GM23338 (cell line): ENCODE data around the gene PRPSAP2. TPM values are rescaled to one million over a fixed set of nuclear protein-coding genes. Genes with fewer than 3 reads are reported as not detected.

Experiments
- ATAC-seq: fragments of 200-7000 bp; cut with Tn5 transposase; 3 replicates; pipeline ENCODE4 v1.9.1; 2020
- DNase-seq: peaks from one replicate; pipeline ENCODE4 v3.0.0-alpha.2; 2015; ENCODE audit warnings: low spot score
- H2AFZ ChIP-seq: fragments of 200-600 bp; sonication (generic); 2 replicates; pipeline ENCODE4 v1.8.0; 2016; ENCODE audit warnings: antibody characterized with exemption, mild to moderate bottlenecking, moderate library complexity
- H3F3A ChIP-seq: fragments of 200-600 bp; sonication (generic); replicated peaks from 2 replicates; pipeline ENCODE4 v1.8.0; 2017; ENCODE audit warnings: antibody characterized with exemption, mixed run types, low read depth
- H3K27ac ChIP-seq: fragments of 200-600 bp; sonication (generic); 2 replicates; pipeline ENCODE4 v1.6.1; 2016; ENCODE audit warnings: low read depth
- H3K27me3 ChIP-seq: fragments of 200-600 bp; sonication (generic); 2 replicates; pipeline ENCODE4 v1.8.0; 2016; ENCODE audit warnings: mild to moderate bottlenecking, mixed run types, moderate library complexity; ENCODE audit not compliant: insufficient read depth
- H3K36me3 ChIP-seq: fragments of 200-600 bp; sonication (generic); 2 replicates; pipeline ENCODE4 v1.8.0; 2016; ENCODE audit warnings: mild to moderate bottlenecking; ENCODE audit not compliant: insufficient read depth
- H3K4me1 ChIP-seq: fragments of 200-600 bp; sonication (generic); 2 replicates; pipeline ENCODE4 v1.8.0; 2016; ENCODE audit warnings: mild to moderate bottlenecking, moderate library complexity; ENCODE audit not compliant: insufficient read depth
- H3K4me2 ChIP-seq: fragments of 200-600 bp; sonication (generic); 2 replicates; pipeline ENCODE4 v1.7.1; 2017; ENCODE audit warnings: mixed run types
- H3K4me3 ChIP-seq: fragments of 200-600 bp; sonication (generic); 2 replicates; pipeline ENCODE4 v1.6.1; 2016; ENCODE audit warnings: mixed run types
- H3K79me2 ChIP-seq: fragments of 200-600 bp; sonication (generic); replicated peaks from 2 replicates; pipeline ENCODE4 v1.8.0; 2017; ENCODE audit warnings: mild to moderate bottlenecking; ENCODE audit not compliant: insufficient read depth
- H3K9me2 ChIP-seq: fragments of 200-600 bp; sonication (generic); 2 replicates; pipeline ENCODE4 v1.8.0; 2017; ENCODE audit not compliant: insufficient read depth
- H4K20me1 ChIP-seq: fragments of 200-600 bp; sonication (generic); replicated peaks from 2 replicates; pipeline ENCODE4 v1.8.0; 2017; ENCODE audit warnings: mild to moderate bottlenecking; ENCODE audit not compliant: insufficient read depth
- H3K27ac Mint-ChIP-seq: 2 replicates; pipeline ENCODE4 v1.8.0; 2020; ENCODE audit warnings: inconsistent platforms, mild to moderate bottlenecking, moderate library complexity, mixed read lengths
- H3K27me3 Mint-ChIP-seq: 3 replicates; pipeline ENCODE4 v1.8.0; 2022; ENCODE audit warnings: low read depth, mild to moderate bottlenecking, moderate library complexity, mixed read lengths, inconsistent platforms; ENCODE audit not compliant: insufficient read depth, poor library complexity
- H3K36me3 Mint-ChIP-seq: 3 replicates; pipeline ENCODE4 v1.8.0; 2021; ENCODE audit warnings: low read depth, mild to moderate bottlenecking, inconsistent platforms, moderate library complexity, mixed read lengths
- H3K4me1 Mint-ChIP-seq: 3 replicates; pipeline ENCODE4 v1.8.0; 2020; ENCODE audit warnings: mild to moderate bottlenecking, inconsistent platforms, mixed read lengths
- H3K4me3 Mint-ChIP-seq: 3 replicates; pipeline ENCODE4 v1.8.0; 2021; ENCODE audit warnings: moderate library complexity, mild to moderate bottlenecking, inconsistent platforms, mixed read lengths
- H3K9me3 Mint-ChIP-seq: 3 replicates; pipeline ENCODE4 v1.8.0; 2020; ENCODE audit warnings: moderate library complexity, mild to moderate bottlenecking, inconsistent platforms, mixed read lengths
- CREB1 ChIP-seq: fragments of 250-450 bp; sonication (Bioruptor Pico); IDR thresholded peaks from 2 replicates; pipeline ENCODE4 v1.5.0; 2020; ENCODE audit warnings: low read depth, mild to moderate bottlenecking, moderate library complexity
- ETS1 ChIP-seq: IDR thresholded peaks from 2 replicates; pipeline ENCODE4 v1.6.1; 2016; ENCODE audit warnings: antibody characterized with exemption
- EZH2 ChIP-seq: fragments of 200-600 bp; sonication (generic); IDR thresholded peaks from one replicate; pipeline ENCODE4 v1.8.0; 2017; ENCODE audit warnings: antibody characterized with exemption, mild to moderate bottlenecking, low read depth; ENCODE audit not compliant: unreplicated experiment
- EZH2phosphoT487 ChIP-seq: fragments of 200-600 bp; sonication (generic); IDR thresholded peaks from one replicate; pipeline ENCODE4 v1.8.1; 2018; ENCODE audit warnings: antibody characterized with exemption; ENCODE audit not compliant: unreplicated experiment
- JUNB ChIP-seq: IDR thresholded peaks from one replicate; pipeline ENCODE4 v1.6.1; 2016; ENCODE audit warnings: antibody characterized with exemption; ENCODE audit not compliant: unreplicated experiment
- POLR2AphosphoS5 ChIP-seq: IDR thresholded peaks from 2 replicates; pipeline ENCODE4 v1.6.1; 2016; ENCODE audit warnings: antibody characterized with exemption, low read depth
- REST ChIP-seq: IDR thresholded peaks from one replicate; pipeline ENCODE4 v1.6.1; 2018; ENCODE audit warnings: antibody characterized with exemption; ENCODE audit not compliant: unreplicated experiment
- STAT1 ChIP-seq: IDR thresholded peaks from one replicate; pipeline ENCODE4 v1.6.1; 2016; ENCODE audit warnings: antibody characterized with exemption; ENCODE audit not compliant: unreplicated experiment
- ZNF114 ChIP-seq: fragments of 250-450 bp; sonication (Bioruptor Pico); IDR thresholded peaks from 2 replicates; pipeline ENCODE4 v1.5.0; 2020; ENCODE audit warnings: mild to moderate bottlenecking, moderate library complexity
- ZNF331 ChIP-seq: fragments of 250-450 bp; sonication (Bioruptor Pico); IDR thresholded peaks from 2 replicates; pipeline ENCODE4 v1.5.0; 2020; ENCODE audit warnings: low read depth, mild to moderate bottlenecking, moderate library complexity
- ZNF462 ChIP-seq: fragments of 250-450 bp; sonication (Bioruptor Pico); IDR thresholded peaks from 2 replicates; pipeline ENCODE4 v1.5.0; 2020; ENCODE audit warnings: mild to moderate bottlenecking, moderate library complexity
- polyA plus RNA-seq: library from polyadenylated mRNA; unstranded; fragments of >200 nt; fragmentation: Nextera tagmentation; extraction: Ambion mirVana; gene quantifications from 2 replicates; pipeline ENCODE4 v1.2.1, GENCODE V29; 2016
- total RNA-seq: library from RNA; depleted of rRNA; stranded (reverse); fragments of >200 nt; shearing (Covaris generic); gene quantifications from 2 replicates; pipeline ENCODE4 v1.2.3, GENCODE V29; 2014
- TF ChIP-seq, protein P1 (sequence below), 2 experiments: fragments of 200-600 bp in 1 of 2; sonication (generic) in 1 of 2; conservative IDR thresholded peaks; 2 replicates each; pipeline versions ENCODE4 v1.5.1 to v1.6.1; 2016 to 2017; ENCODE audit warnings: antibody characterized with exemption in 2 of 2, low read depth in 2 of 2, mild to moderate bottlenecking in 2 of 2, moderate library complexity in 1 of 2

Gene PRPSAP2
- total and polyA plus RNA-seq, 2 experiments from 2014 or later: 34.6 to 54.4 TPM

DNA sequence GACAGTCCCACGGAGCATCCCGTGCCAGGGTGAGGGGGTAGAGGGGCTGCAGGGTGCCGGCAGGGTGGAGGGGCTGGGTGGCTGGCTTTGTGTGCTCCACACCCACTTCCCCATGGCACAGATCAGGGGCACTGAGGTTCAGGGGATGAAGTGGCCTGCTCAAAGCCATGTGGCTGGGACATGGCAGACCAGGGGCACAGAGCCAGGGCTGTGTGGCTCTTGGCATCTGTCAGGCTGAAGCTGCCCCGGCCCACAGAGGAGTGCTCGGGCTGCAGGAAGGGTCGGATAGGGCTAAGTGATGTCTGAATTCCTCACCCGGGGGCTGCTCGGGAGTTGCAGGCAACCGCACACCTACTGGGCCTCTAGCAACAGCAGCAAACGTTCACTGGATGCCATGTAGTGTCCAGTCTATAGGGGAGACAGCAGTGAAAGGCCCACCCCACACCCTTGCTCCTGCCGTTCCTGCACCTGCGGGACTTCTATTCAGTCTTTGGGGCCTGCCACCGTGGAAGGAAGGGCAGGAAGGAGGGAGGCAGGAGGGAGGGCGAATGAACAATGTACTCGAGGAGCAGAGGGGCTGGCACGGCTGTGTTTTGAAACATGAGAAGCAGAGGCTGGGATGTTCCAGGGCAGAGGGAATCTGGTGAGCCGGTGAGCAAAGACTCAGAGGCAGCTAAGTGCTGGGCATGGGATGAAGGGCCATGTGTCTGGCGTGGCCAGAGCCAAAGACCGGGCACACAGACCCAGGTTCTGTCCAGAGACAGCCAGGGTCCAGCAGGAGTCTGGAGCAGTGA is 109.1 kb downstream of the PRPSAP2 start:
- H4K20me1 ChIP-seq: no peaks in the 10 kb centered on the region
- DNase-seq (peak; percentile 68), ATAC-seq (peak; percentile 67)
- no peaks in the 10 kb centered on the region for H3K9me2 ChIP-seq
- no peak overlapping the region for H3K4me3 Mint-ChIP-seq
- no peak overlapping the region for H3K4me3 ChIP-seq
- H3K27me3 Mint-ChIP-seq: peaks cover 23% of the 10 kb centered on the region
- no peaks in the 10 kb centered on the region for H3F3A ChIP-seq
- H2AFZ ChIP-seq: no peak overlapping the region
- H3K36me3 Mint-ChIP-seq: peaks cover 16% of the 10 kb centered on the region
- H3K36me3 ChIP-seq: no peaks in the 10 kb centered on the region; the same call in 1 of the 2 replicates
- H3K79me2 ChIP-seq: no peaks in the 10 kb centered on the region
- H3K4me1 ChIP-seq: peaks cover 4% of the 10 kb centered on the region; the same call in 1 of the 2 replicates
- H3K27ac Mint-ChIP-seq: no peak overlapping the region
- H3K27ac ChIP-seq: peak overlapping the region; percentile 66; the same call in 1 of the 2 replicates
- peaks cover 35% of the 10 kb centered on the region for H3K4me1 Mint-ChIP-seq
- no peaks in the 10 kb centered on the region for H3K27me3 ChIP-seq
- H3K9me3 Mint-ChIP-seq: no peaks in the 10 kb centered on the region
- TF ChIP-seq EZH2: no peak
- no peak for TF ChIP-seq ETS1
- TF ChIP-seq STAT1: no peak
- no peak for TF ChIP-seq ZNF114 (CRISPR knock-in tag)
- TF ChIP-seq CREB1 (CRISPR knock-in tag): no peak
- TF ChIP-seq JUNB: no peak
- TF ChIP-seq REST: no peak
- no peak for TF ChIP-seq ZNF462 (CRISPR knock-in tag)
- no peak for TF ChIP-seq ZNF331 (CRISPR knock-in tag)
- TF ChIP-seq, protein P1, sequence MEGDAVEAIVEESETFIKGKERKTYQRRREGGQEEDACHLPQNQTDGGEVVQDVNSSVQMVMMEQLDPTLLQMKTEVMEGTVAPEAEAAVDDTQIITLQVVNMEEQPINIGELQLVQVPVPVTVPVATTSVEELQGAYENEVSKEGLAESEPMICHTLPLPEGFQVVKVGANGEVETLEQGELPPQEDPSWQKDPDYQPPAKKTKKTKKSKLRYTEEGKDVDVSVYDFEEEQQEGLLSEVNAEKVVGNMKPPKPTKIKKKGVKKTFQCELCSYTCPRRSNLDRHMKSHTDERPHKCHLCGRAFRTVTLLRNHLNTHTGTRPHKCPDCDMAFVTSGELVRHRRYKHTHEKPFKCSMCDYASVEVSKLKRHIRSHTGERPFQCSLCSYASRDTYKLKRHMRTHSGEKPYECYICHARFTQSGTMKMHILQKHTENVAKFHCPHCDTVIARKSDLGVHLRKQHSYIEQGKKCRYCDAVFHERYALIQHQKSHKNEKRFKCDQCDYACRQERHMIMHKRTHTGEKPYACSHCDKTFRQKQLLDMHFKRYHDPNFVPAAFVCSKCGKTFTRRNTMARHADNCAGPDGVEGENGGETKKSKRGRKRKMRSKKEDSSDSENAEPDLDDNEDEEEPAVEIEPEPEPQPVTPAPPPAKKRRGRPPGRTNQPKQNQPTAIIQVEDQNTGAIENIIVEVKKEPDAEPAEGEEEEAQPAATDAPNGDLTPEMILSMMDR (conservative IDR thresholded peaks at IDR 0.05; ENCODE audit: low read depth in 2 of 2): no peak
- no peak for TF ChIP-seq EZH2phosphoT487
- no peak; the same call in 1 of the 2 replicates for TF ChIP-seq POLR2AphosphoS5
- peak overlapping the region; percentile 51; the same call in 1 of the 2 replicates for H3K4me2 ChIP-seq
